Mesendoderm (in vitro differentiated cells): Measurements from ENCODE around the gene SMARCC1.

Experiments used
- DNase-seq: peaks from one replicate; pipeline ENCODE4 v3.0.0; 2013
- H2AK5ac ChIP-seq: 2 replicates; pipeline ENCODE4 v1.6.1; 2013; ENCODE audit warnings: low read length, inconsistent platforms
- H2BK120ac ChIP-seq: 2 replicates; pipeline ENCODE4 v1.6.1; 2013; ENCODE audit warnings: low read depth, mild to moderate bottlenecking, low read length, moderate library complexity, mixed read lengths
- H2BK15ac ChIP-seq: replicated peaks from 2 replicates; pipeline ENCODE4 v1.6.1; 2013; ENCODE audit warnings: low read depth, mild to moderate bottlenecking, moderate library complexity
- H2BK5ac ChIP-seq: 2 replicates; pipeline ENCODE4 v1.6.1; 2013; ENCODE audit warnings: low read length, inconsistent platforms
- H3K18ac ChIP-seq: 2 replicates; pipeline ENCODE4 v1.6.1; 2013; ENCODE audit warnings: mild to moderate bottlenecking, low read length, mixed read lengths
- H3K23ac ChIP-seq: one replicate; pipeline ENCODE4 v1.6.1; 2013; ENCODE audit warnings: low read length
- H3K27ac ChIP-seq: 2 replicates; pipeline ENCODE4 v1.5.1; 2013; ENCODE audit warnings: low read depth, mild to moderate bottlenecking, inconsistent platforms, low read length, moderate library complexity
- H3K27me3 ChIP-seq: 2 replicates; pipeline ENCODE4 v1.6.1; 2013; ENCODE audit warnings: low read length, control low read depth, mild to moderate bottlenecking, inconsistent platforms; ENCODE audit not compliant: insufficient read depth, poor library complexity
- H3K36me3 ChIP-seq: 2 replicates; pipeline ENCODE4 v1.6.1; 2013; ENCODE audit warnings: low read length, inconsistent platforms; ENCODE audit not compliant: control insufficient read depth, insufficient read depth
- H3K4ac ChIP-seq: one replicate; pipeline ENCODE4 v1.6.1; 2013; ENCODE audit warnings: low read depth, mild to moderate bottlenecking, low read length, moderate library complexity
- H3K4me1 ChIP-seq: 2 replicates; pipeline ENCODE4 v1.6.1; 2013; ENCODE audit warnings: low read depth, low read length, inconsistent platforms; ENCODE audit not compliant: control insufficient read depth
- H3K4me2 ChIP-seq: 2 replicates; pipeline ENCODE4 v1.6.1; 2013; ENCODE audit warnings: low read length
- H3K4me3 ChIP-seq: 2 replicates; pipeline ENCODE4 v1.5.1; 2013; ENCODE audit warnings: mild to moderate bottlenecking, low read length
- H3K56ac ChIP-seq: one replicate; pipeline ENCODE4 v1.6.1; 2013; ENCODE audit warnings: low read length
- H3K79me1 ChIP-seq: 2 replicates; pipeline ENCODE4 v1.6.1; 2013; ENCODE audit warnings: low read length, inconsistent platforms
- H3K79me2 ChIP-seq: 2 replicates; pipeline ENCODE4 v1.6.1; 2013; ENCODE audit warnings: mild to moderate bottlenecking, low read length; ENCODE audit not compliant: control insufficient read depth, insufficient read depth
- H3K9ac ChIP-seq: 2 replicates; pipeline ENCODE4 v1.6.1; 2013; ENCODE audit warnings: low read length, inconsistent platforms
- H4K5ac ChIP-seq: one replicate; pipeline ENCODE4 v1.6.1; 2013; ENCODE audit warnings: low read length
- H4K8ac ChIP-seq: one replicate; pipeline ENCODE4 v1.6.1; 2013; ENCODE audit warnings: low read depth, mild to moderate bottlenecking, control low read depth, low read length, moderate library complexity
- WGBS: extraction: QIAGEN DNeasy Blood & Tissue Kit; methylation state at CpG from one replicate; pipeline ENCODE4 v1.1.7; 2013; ENCODE audit warnings: low lambda C conversion rate, missing lambda C conversion rate; ENCODE audit not compliant: insufficient coverage; ENCODE audit errors: extremely low coverage; 5-methylcytosine and 5-hydroxymethylcytosine counted together

SMARCC1 gene

DNA sequence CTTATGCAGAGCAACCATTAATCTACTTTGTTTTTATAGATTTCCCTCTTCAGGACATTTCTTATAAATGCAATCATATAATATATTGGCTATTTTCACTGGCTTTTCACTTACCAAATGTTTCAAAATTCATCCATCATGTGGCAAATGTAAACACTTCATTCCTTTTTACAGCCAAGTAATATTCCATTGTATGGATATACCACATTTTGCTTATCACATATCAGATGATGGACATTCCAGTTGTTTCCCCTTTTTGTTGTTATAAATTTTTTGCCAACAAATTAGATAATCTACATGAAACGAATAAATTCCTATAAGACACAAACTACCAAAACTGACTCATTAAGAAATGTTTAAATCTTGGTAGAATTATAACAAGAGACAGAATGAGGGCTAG, 123.2 kb downstream of the SMARCC1 start:
- H3K23ac ChIP-seq, result no peak overlapping the region
- no peak overlapping the region for H3K4ac ChIP-seq
- no peak overlapping the region for H3K4me2 ChIP-seq
- peaks cover 7% of the 10 kb centered on the region for H3K79me1 ChIP-seq
- H3K27ac ChIP-seq, result no peak overlapping the region
- H3K4me3 ChIP-seq, result no peak overlapping the region
- peaks cover 7% of the 10 kb centered on the region for H3K79me2 ChIP-seq
- no peak overlapping the region for H3K9ac ChIP-seq
- no peak overlapping the region for H2BK5ac ChIP-seq
- no peak overlapping the region for H3K18ac ChIP-seq
- no peaks in the 10 kb centered on the region for H3K27me3 ChIP-seq
- no peak overlapping the region for H3K56ac ChIP-seq
- WGBS, result no CpG with 5 or more reads among the region's 1 CpG
- DNase-seq, result no peak
- H3K36me3 ChIP-seq, result peaks cover 5% of the 10 kb centered on the region
- H2BK120ac ChIP-seq, result no peak overlapping the region
- H2AK5ac ChIP-seq, result no peak overlapping the region
- no peak overlapping the region for H4K8ac ChIP-seq
- H4K5ac ChIP-seq, result no peak overlapping the region
- H2BK15ac ChIP-seq, result no peak overlapping the region
- H3K4me1 ChIP-seq, result no peaks in the 10 kb centered on the region

- Histone ChIP-seq H3K9ac (no peak overlapping the region), H3K4me3 (no peak overlapping the region), H2BK120ac (no peak overlapping the region), H4K5ac (no peak overlapping the region), H3K56ac (no peak overlapping the region), H2AK5ac (no peak overlapping the region), H2BK15ac (no peak overlapping the region), H3K23ac (no peak overlapping the region), H3K79me2 (peaks cover 11% of the 10 kb centered on the region), H3K79me1 (peaks cover 7% of the 10 kb centered on the region), H3K36me3 (no peaks in the 10 kb centered on the region), H2BK5ac (no peak overlapping the region), H3K4me2 (no peak overlapping the region), H4K8ac (no peak overlapping the region), H3K27ac (no peak overlapping the region), H3K27me3 (no peaks in the 10 kb centered on the region), H3K4me1 (no peaks in the 10 kb centered on the region), H3K4ac (no peak overlapping the region), H3K18ac (no peak overlapping the region)
- WGBS, result no CpG with 5 or more reads among the region's 3 CpGs
- DNase-seq, result no peak
Measured at GRCh38 chr3:47652142-47652541, 129.6 kb downstream of the SMARCC1 start.

- Histone ChIP-seq H2BK5ac (no peak overlapping the region), H3K18ac (no peak overlapping the region), H2BK15ac (no peak overlapping the region), H3K27me3 (no peaks in the 10 kb centered on the region), H4K5ac (no peak overlapping the region), H3K4me1 (no peaks in the 10 kb centered on the region), H3K79me1 (peaks cover 12% of the 10 kb centered on the region), H4K8ac (no peak overlapping the region), H2AK5ac (no peak overlapping the region), H3K4me2 (no peak overlapping the region), H3K23ac (no peak overlapping the region), H3K9ac (no peak overlapping the region), H3K56ac (no peak overlapping the region), H3K79me2 (peaks cover 6% of the 10 kb centered on the region), H3K4me3 (no peak overlapping the region), H3K27ac (no peak overlapping the region), H3K4ac (no peak overlapping the region), H2BK120ac (no peak overlapping the region), H3K36me3 (no peaks in the 10 kb centered on the region)
- WGBS, result no CpG with 5 or more reads among the region's 1 CpG
- no peak for DNase-seq
Measured at GRCh38 chr3:47650294-47650693, 131.4 kb downstream of the SMARCC1 start.

DNA sequence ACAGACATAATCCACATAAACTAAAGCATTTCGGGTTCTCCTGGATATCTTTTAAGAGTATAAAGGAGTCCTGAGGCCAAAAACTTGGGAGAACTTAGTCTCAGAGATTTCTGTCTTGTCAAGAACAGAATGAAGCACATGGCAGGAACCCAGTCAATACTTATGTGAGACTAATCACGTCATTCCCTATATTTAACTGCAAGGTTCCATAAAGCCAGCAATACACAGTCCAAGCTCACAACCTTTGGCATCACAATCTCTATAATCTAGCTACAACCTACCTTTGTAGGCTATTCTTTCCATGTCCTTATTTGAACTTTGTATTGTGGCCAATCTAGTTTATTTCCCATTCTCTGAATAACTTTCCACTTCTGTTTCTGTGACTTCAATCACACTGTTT, 134.1 kb downstream of the SMARCC1 start:
- no peak overlapping the region for H2AK5ac ChIP-seq
- H3K79me2 ChIP-seq, result peaks cover 7% of the 10 kb centered on the region
- H4K8ac ChIP-seq, result no peak overlapping the region
- no peaks in the 10 kb centered on the region for H3K36me3 ChIP-seq
- no CpG with 5 or more reads among the region's 2 CpGs for WGBS
- H3K4me3 ChIP-seq, result no peak overlapping the region
- no peaks in the 10 kb centered on the region for H3K4me1 ChIP-seq
- no peak overlapping the region for H3K4ac ChIP-seq
- DNase-seq, result no peak
- no peak overlapping the region for H3K4me2 ChIP-seq
- H2BK5ac ChIP-seq, result no peak overlapping the region
- H3K9ac ChIP-seq, result no peak overlapping the region
- no peak overlapping the region for H2BK120ac ChIP-seq
- peaks cover 9% of the 10 kb centered on the region for H3K79me1 ChIP-seq
- no peak overlapping the region for H4K5ac ChIP-seq
- no peak overlapping the region for H3K56ac ChIP-seq
- H2BK15ac ChIP-seq, result no peak overlapping the region
- H3K23ac ChIP-seq, result no peak overlapping the region
- no peak overlapping the region for H3K18ac ChIP-seq
- no peak overlapping the region for H3K27ac ChIP-seq
- H3K27me3 ChIP-seq, result no peaks in the 10 kb centered on the region

GRCh38 chr3:47646362-47646761, 135.3 kb downstream of the SMARCC1 start:
- Histone ChIP-seq H3K27ac (no peak overlapping the region), H3K4me1 (no peaks in the 10 kb centered on the region), H4K5ac (no peak overlapping the region), H4K8ac (no peak overlapping the region), H2BK120ac (no peak overlapping the region), H2BK5ac (no peak overlapping the region), H3K27me3 (no peaks in the 10 kb centered on the region), H3K79me2 (peaks cover 4% of the 10 kb centered on the region), H3K23ac (no peak overlapping the region), H3K79me1 (peaks cover 7% of the 10 kb centered on the region), H3K36me3 (no peaks in the 10 kb centered on the region), H3K18ac (no peak overlapping the region), H2BK15ac (no peak overlapping the region), H3K4me3 (no peak overlapping the region), H3K4me2 (no peak overlapping the region), H3K56ac (no peak overlapping the region), H2AK5ac (no peak overlapping the region), H3K9ac (no peak overlapping the region), H3K4ac (no peak overlapping the region)
- DNase-seq, result no peak
- no CpG with 5 or more reads among the region's 4 CpGs for WGBS

GRCh38 chr3:47645551-47645950, 136.1 kb downstream of the SMARCC1 start:
- Histone ChIP-seq H2AK5ac (no peak overlapping the region), H3K18ac (no peak overlapping the region), H3K4me3 (no peak overlapping the region), H4K5ac (no peak overlapping the region), H2BK120ac (no peak overlapping the region), H3K36me3 (no peaks in the 10 kb centered on the region), H3K4me2 (no peak overlapping the region), H3K27ac (no peak overlapping the region), H4K8ac (no peak overlapping the region), H3K4ac (no peak overlapping the region), H2BK15ac (no peak overlapping the region), H3K27me3 (no peaks in the 10 kb centered on the region), H3K4me1 (no peaks in the 10 kb centered on the region), H3K23ac (no peak overlapping the region), H3K79me1 (peaks cover 7% of the 10 kb centered on the region), H2BK5ac (no peak overlapping the region), H3K9ac (no peak overlapping the region), H3K79me2 (peaks cover 4% of the 10 kb centered on the region), H3K56ac (no peak overlapping the region)
- WGBS, result no CpG with 5 or more reads among the region's 2 CpGs
- DNase-seq, result no peak
